IPS-18c (cell line): Measurements from ENCODE around the gene MEIS2.

Experiments
- H3K4me3 ChIP-seq: 2 replicates; pipeline ENCODE4 v1.7.0; 2013; ENCODE audit warnings: low read depth, mild to moderate bottlenecking, low read length, moderate library complexity; ENCODE audit not compliant: insufficient read depth
- H3K9me3 ChIP-seq: one replicate; pipeline ENCODE4 v1.6.1; 2013; ENCODE audit warnings: mild to moderate bottlenecking, low read length, moderate library complexity; ENCODE audit not compliant: control insufficient read depth, insufficient read depth

The MEIS2 gene

GRCh38 chr15:36878684-36879262, 221.6 kb downstream of the MEIS2 start:
- Histone ChIP-seq H3K9me3 (no peaks in the 10 kb centered on the region), H3K4me3 (peak overlapping the region; percentile 41; the same call in 1 of the 2 replicates)

- no peaks in the 10 kb centered on the region for H3K9me3 ChIP-seq
- peak overlapping the region; percentile 41 for H3K4me3 ChIP-seq
These were observed 222.3 kb downstream of the MEIS2 start for GRCh38 chr15:36877796-36878683.

- peak overlapping the region; percentile 41; the same call in 1 of the 2 replicates for H3K4me3 ChIP-seq
- H3K9me3 ChIP-seq, result no peaks in the 10 kb centered on the region
These were observed 223.1 kb downstream of the MEIS2 start for GRCh38 chr15:36877294-36877693.

- Histone ChIP-seq H3K9me3 (no peaks in the 10 kb centered on the region), H3K4me3 (no peak overlapping the region)
These were observed 224.5 kb downstream of the MEIS2 start for GRCh38 chr15:36875740-36876334.

- H3K9me3 ChIP-seq, result no peaks in the 10 kb centered on the region
- no peak overlapping the region for H3K4me3 ChIP-seq
These were observed 225.4 kb downstream of the MEIS2 start for GRCh38 chr15:36874930-36875329.

- H3K4me3 ChIP-seq, result no peak overlapping the region
These were observed 232.9 kb downstream of the MEIS2 start for GRCh38 chr15:36867436-36867835.

GRCh38 chr15:36866896-36867295, 233.5 kb downstream of the MEIS2 start:
- no peak overlapping the region for H3K4me3 ChIP-seq
- no peaks in the 10 kb centered on the region for H3K9me3 ChIP-seq

More at GRCh38 chr15:36867436-36867835, 232.9 kb downstream of the MEIS2 start:
- no peaks in the 10 kb centered on the region for H3K9me3 ChIP-seq

- Histone ChIP-seq H3K4me3 (no peak overlapping the region), H3K9me3 (no peaks in the 10 kb centered on the region)
These were observed 236.8 kb downstream of the MEIS2 start for GRCh38 chr15:36863570-36863969.

GRCh38 chr15:36860792-36861191, 239.6 kb downstream of the MEIS2 start:
- Histone ChIP-seq H3K4me3 (no peak overlapping the region), H3K9me3 (no peaks in the 10 kb centered on the region)

- Histone ChIP-seq H3K9me3 (no peaks in the 10 kb centered on the region), H3K4me3 (no peak overlapping the region)
These were observed 241.9 kb downstream of the MEIS2 start for GRCh38 chr15:36858423-36858822.

- no peaks in the 10 kb centered on the region for H3K9me3 ChIP-seq
These were observed 243.9 kb downstream of the MEIS2 start for GRCh38 chr15:36856339-36856973.

GRCh38 chr15:36850864-36851263, 249.5 kb downstream of the MEIS2 start:
- Histone ChIP-seq H3K9me3 (no peaks in the 10 kb centered on the region), H3K4me3 (no peak overlapping the region)

More at GRCh38 chr15:36856339-36856973, 243.9 kb downstream of the MEIS2 start:
- H3K4me3 ChIP-seq, result no peak overlapping the region

- H3K4me3 ChIP-seq, result no peak overlapping the region
- no peaks in the 10 kb centered on the region for H3K9me3 ChIP-seq
These were observed 255.1 kb downstream of the MEIS2 start for GRCh38 chr15:36845270-36845669.

- H3K9me3 ChIP-seq, result no peaks in the 10 kb centered on the region
These were observed 255.8 kb downstream of the MEIS2 start for GRCh38 chr15:36844534-36844998.

GRCh38 chr15:36843822-36844221, 256.5 kb downstream of the MEIS2 start:
- Histone ChIP-seq H3K4me3 (no peak overlapping the region), H3K9me3 (no peaks in the 10 kb centered on the region)

More at GRCh38 chr15:36844534-36844998, 255.8 kb downstream of the MEIS2 start:
- no peak overlapping the region for H3K4me3 ChIP-seq

GRCh38 chr15:36841193-36841592, 259.2 kb downstream of the MEIS2 start:
- Histone ChIP-seq H3K9me3 (no peaks in the 10 kb centered on the region), H3K4me3 (no peak overlapping the region)
